Endothelial cell (in vitro differentiated cells): ENCODE data around the gene MAT2B. TPM values are rescaled to one million over a fixed set of nuclear protein-coding genes. Genes with fewer than 3 reads are reported as not detected.

Experiments
- DNase-seq: peaks from one replicate; pipeline ENCODE4 v3.0.0; 2021; ENCODE audit warnings: low spot score
- H3K27ac Mint-ChIP-seq: one replicate; pipeline ENCODE4 v1.8.0; 2021; ENCODE audit warnings: mixed read lengths, inconsistent platforms; ENCODE audit not compliant: unreplicated experiment
- H3K27me3 Mint-ChIP-seq: one replicate; pipeline ENCODE4 v1.8.0; 2021; ENCODE audit warnings: mild to moderate bottlenecking, moderate library complexity, mixed read lengths, inconsistent platforms; ENCODE audit not compliant: unreplicated experiment
- H3K36me3 Mint-ChIP-seq: one replicate; pipeline ENCODE4 v1.8.0; 2021; ENCODE audit warnings: mild to moderate bottlenecking, low read depth, mixed read lengths, inconsistent platforms; ENCODE audit not compliant: unreplicated experiment
- H3K4me1 Mint-ChIP-seq: one replicate; pipeline ENCODE4 v1.8.0; 2021; ENCODE audit warnings: mild to moderate bottlenecking, mixed read lengths, inconsistent platforms; ENCODE audit not compliant: unreplicated experiment
- H3K4me3 Mint-ChIP-seq: one replicate; pipeline ENCODE4 v1.8.0; 2021; ENCODE audit warnings: mild to moderate bottlenecking, mixed read lengths, inconsistent platforms; ENCODE audit not compliant: unreplicated experiment
- H3K9me3 Mint-ChIP-seq: one replicate; pipeline ENCODE4 v1.8.0; 2021; ENCODE audit warnings: mixed read lengths, inconsistent platforms; ENCODE audit not compliant: unreplicated experiment
- CTCF ChIP-seq: fragments of 200-600 bp; sonication (generic); IDR thresholded peaks from one replicate; pipeline ENCODE4 v1.5.0; 2021; ENCODE audit warnings: antibody characterized with exemption; ENCODE audit not compliant: unreplicated experiment
- total RNA-seq: library from RNA; stranded (reverse); fragmentation: NEBNext Ultra II Directional; extraction: Animal tissue kit (Norgen Biotek cat#: 25700); gene quantifications from one replicate; pipeline ENCODE4 v1.2.1, GENCODE V29; 2021; ENCODE audit not compliant: unreplicated experiment

MAT2B gene
- total RNA-seq, 1 donor from 2014 or later = 25.2 TPM

- H3K4me1 Mint-ChIP-seq = peaks cover 27% of the 10 kb centered on the region
- no peaks in the 10 kb centered on the region for H3K9me3 Mint-ChIP-seq
- H3K27me3 Mint-ChIP-seq = no peaks in the 10 kb centered on the region
- H3K4me3 Mint-ChIP-seq = no peak overlapping the region
- H3K36me3 Mint-ChIP-seq = no peaks in the 10 kb centered on the region
- no peak for DNase-seq
- no peak overlapping the region for H3K27ac Mint-ChIP-seq
- no peak for TF ChIP-seq CTCF
Measured at GRCh38 chr5:163567811-163568210, 62.4 kb downstream of the MAT2B start.

Other genes with a start within 250 kb of the MAT2B start
- 360 TPM for gene CCNG1, start 68.0 kb upstream of the MAT2B start, total RNA-seq
- gene NUDCD2, start 45.5 kb upstream of the MAT2B start, total RNA-seq = 19.2 TPM
- gene HMMR, start 45.0 kb upstream of the MAT2B start, total RNA-seq = 8.6 TPM